NCI-H2227 (cell line): ENCODE measurements around the gene GNAS.
A peak's percentile ranks its signal among the peaks of the same experiment; 100 is the strongest.

ENCODE experiments used
- DNase-seq: peaks from one replicate; lab custom pipeline; 2025; ENCODE audit not compliant: unreplicated experiment; lab: John Stamatoyannopoulos, UW

GNAS gene

DNA sequence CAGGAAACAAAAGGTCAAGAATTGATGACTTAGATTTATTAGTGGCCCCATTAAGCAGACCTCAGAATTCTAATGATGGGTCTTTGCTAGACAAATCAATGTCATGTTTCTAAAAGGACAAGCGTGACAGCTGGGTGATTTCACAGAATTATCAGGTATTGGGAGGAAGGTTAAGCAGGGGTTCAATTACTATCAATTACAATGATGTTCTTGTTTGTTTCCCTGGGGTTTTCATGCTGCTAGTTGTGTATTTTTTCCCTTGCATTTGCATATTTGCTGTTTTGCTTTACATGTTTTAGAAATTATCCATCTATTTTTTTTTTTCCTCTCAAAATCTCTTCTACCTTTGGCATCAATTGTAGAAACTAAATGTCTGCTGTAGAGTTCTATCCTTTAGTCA lies 27.9 kb downstream of the GNAS start:
- DNase-seq = no peak

DNA sequence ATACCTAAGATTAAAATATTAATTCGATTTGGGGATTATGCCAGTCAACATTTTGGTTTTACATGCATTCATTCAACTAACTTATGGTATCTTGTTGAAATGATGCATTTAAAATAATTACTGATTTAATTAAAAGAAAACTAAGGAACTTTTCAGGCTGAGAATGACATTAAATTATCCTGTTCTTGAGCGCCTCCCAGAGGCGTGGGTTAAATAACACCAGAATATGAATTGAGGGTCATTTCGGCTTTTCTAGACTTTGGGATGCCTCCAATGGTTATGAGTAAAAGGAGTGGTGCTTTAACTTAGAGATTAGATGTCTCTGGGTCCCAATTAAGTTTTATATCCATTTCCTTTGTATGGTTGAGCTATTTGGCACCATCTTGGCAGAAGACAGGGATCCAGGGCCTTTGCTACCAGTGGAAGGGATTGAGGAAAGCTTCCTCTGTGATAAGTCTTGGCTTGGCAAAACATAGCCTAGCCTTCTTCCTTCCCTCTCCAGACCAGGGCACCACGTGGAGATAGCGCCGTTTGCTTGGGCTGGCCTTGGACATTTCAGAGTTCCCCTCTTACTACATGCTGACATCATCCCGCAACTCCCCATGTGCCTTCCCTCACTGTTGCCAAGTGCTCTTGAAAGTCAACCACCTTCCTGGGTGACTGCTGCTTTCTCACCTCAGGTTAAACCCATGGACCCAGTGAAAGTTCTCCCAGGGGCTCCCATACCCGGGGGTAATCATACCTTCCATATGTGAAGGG lies 28.7 kb downstream of the GNAS start:
- DNase-seq = no peak

DNA sequence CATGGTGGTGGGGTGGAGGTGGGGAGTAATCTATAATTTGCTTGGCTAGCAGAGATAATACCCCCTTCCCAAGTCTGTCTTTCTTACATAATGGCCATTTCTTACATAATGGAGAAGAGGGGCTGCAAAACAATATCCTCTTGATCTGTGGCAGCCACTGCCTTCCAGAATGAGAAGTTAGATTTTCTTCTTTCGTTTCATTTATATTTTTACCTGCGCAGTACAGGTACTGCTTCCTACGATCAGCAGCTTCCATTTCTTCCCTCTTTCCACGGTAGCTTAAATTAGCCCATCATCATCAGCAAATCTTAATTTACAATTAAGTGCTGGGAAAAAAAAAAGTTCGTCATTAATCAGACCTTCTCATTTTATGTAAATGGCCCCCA lies 30.2 kb downstream of the GNAS start:
- DNase-seq = peak; percentile 47

DNA sequence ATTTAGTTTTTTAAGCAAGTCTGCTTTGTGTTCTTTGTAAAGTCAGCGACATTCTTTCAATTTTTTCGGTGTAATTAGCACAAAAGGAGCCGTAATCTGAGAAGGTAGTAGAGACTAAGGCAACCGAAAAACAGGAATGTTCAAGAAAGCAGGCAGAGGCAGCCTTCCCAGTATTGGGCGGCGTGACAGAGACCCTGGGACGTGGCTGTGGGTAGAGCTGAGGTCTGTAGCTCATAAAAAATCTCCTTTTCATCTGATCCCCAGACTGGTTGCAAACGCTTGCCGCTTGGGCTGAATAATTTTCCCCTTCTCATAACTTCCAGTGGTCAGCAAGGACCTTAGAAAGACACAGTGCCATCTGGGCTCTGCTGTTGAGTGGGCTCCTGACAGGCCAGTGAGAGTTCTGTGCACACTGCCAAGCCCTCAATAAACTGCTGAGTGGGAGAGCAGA lies 30.8 kb downstream of the GNAS start:
- DNase-seq = no peak

DNA sequence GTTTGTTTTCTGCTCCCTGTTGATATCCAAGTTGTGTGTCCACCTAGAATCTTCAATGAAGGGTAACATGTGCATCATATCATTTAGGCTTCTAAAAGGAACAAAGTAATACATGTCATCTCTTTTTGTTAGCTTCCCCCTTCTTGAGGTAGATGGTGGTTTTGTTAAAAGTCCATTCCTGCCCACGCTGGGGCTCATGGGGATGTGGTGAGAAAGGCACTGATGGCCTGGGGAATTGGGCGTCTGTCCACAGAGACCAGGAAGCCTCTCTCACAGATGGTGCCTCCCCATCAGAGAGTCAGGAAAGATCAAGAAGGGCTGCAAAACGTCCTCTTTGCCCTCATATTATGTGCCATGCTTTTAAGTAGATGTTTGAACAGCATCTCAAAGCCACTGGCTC lies 32.5 kb downstream of the GNAS start:
- no peak for DNase-seq

DNA sequence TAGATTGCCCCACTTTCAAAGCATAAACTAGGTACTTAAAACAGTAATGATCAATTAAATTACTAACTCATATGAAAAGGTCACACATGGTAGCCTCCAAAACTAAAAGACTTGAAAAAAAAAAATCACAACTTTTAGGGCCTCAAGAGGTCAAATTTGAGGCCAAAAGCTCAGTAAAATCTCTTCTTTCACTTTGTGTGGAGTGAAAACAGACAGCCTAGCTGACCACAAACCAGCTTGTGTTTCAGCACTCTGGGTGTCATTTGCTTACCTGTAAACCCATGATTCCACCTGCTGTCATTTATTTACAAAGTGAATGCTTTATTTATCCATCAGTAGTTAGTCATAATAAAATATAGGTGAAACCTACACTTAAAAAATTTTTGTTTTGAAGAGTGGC lies 34.0 kb downstream of the GNAS start:
- DNase-seq = no peak

DNA sequence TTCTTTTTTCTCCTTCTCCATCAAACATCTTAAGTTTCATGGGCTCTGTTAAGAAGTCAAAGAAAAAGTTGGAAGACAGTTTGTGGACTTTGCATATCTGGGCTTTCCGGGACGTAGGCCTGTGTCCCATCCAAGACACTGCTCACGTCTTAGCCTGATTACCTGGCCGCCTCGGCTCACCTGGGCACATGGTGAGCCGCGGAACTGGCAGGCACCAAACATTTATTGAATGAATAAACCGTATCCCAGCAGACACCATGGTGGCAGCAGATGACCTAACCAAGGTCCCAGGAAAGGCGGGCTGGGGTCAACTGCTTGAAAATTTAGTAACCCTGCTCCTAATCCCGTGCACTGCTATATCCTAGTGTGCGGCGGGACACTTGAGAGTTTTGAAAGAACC lies 35.6 kb downstream of the GNAS start:
- no peak for DNase-seq

DNA sequence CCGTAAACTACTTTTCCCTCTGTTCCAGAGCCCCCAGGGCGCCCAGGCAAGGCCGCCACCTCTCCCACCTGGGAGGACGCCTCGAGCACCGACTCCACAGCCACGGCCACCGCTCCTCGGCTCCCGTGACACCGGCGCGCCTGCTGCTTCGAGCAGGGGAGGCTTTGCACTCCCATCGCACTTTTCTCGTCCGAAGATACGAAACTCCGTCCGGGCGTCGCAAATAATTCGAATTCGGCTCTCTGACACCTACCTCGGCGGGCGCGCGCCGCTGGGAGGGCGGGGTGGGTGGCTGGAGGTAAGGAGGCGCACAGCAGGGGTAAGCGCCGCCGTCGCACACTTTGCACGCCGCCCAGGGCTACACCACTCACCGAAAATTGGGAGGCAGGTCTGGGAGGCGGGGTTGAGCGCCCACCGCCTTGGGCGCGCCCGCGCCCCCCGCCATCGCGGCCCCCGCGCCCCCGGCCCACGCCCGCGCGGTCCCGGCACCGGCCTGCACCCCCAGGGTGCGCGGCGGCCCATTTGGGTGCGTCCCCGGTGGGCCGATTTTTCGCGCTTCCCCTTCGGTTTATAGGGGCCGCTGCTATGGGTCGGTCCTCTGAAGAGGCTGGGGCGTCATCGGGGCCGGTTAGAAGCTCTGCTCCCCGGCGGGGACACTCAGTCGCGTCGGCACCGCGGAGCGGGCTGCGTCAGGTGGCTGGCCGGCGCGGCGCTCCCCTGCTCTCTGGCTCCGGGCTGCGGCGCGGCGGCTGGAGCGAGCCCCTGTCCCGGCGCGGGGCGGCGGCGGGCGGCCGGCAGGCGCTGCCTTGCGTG lies 36.2 kb downstream of the GNAS start:
- DNase-seq = peak; percentile 88

DNA sequence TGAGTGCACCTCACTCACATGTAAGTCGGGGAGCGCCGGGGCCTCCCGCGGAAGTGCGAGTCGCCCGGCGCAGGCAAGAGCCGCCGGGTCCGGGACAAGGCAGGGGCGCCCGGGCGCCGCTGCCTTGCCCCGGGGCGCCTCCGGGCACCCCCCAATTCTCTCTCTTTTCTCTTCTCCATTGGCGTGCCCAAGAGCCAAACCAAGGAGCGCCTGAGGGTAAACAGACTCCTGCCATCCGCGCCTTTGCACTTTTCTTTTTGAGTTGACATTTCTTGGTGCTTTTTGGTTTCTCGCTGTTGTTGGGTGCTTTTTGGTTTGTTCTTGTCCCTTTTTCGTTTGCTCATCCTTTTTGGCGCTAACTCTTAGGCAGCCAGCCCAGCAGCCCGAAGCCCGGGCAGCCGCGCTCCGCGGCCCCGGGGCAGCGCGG lies 36.8 kb downstream of the GNAS start:
- DNase-seq = no peak

DNA sequence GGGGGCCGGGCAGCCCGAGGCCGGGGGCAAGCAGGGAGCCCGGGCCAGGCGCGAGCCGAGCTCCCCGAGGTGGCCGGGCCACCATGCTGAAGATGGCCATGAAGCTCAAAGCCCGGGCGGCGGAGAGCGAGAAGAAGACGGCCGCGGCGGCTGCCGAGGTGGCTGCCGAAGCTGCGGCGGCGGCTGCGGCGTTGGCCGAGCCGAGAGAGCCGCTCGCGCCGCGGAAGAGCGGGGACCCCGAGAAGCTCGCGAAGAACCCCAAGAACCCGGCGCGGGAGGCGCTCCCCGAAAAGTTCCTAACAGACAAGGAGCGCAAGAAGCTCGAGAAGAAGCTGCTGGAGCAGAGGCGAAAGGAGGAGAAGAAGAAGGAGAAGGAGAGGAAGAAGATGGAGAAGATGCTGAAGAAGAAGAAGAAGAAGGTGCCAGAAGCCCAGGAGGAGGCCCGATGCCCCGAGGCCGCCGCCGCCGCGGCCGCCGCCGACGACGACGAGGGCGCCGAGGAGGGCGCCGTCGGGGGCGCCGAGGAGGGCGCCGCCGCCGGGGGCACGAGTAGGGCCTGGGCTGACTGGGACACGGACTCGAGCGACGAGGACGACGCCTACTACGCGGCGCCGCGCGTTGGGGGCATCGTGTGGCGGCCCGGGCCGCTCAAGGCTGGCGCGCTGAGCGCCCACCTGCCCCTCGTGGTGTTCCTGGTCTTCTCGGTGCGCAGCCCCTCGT lies 37.4 kb downstream of the GNAS start:
- DNase-seq = no peak

DNA sequence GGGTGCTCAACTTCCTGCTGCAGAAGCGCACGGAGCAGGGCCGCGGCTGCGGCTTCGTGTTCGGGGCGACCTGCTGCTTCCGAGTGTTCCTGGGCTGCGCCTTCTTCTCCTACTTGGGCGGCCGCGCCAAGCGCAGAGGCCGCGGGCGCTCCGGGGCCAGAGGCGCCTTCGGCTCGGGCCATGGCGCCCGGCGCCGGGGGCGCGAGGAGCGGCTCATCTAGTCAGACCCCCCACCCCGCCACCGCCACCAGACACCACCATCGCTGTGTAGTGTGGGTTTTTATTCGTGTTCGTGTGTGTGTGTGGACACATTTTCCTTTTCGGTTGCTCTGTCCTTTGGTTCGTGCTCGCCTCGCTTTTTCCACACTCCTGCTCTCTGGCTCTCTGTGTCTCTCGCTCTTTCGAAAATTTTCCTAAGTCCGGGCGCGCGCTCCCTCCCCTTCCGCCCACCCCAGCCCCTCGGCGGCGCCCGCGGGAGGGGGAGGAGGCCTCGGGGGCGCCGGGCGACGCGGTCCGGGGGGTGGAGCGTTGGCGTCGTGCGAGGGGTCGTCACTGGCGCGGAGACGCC lies 38.1 kb downstream of the GNAS start:
- peak; percentile 93 for DNase-seq

DNA sequence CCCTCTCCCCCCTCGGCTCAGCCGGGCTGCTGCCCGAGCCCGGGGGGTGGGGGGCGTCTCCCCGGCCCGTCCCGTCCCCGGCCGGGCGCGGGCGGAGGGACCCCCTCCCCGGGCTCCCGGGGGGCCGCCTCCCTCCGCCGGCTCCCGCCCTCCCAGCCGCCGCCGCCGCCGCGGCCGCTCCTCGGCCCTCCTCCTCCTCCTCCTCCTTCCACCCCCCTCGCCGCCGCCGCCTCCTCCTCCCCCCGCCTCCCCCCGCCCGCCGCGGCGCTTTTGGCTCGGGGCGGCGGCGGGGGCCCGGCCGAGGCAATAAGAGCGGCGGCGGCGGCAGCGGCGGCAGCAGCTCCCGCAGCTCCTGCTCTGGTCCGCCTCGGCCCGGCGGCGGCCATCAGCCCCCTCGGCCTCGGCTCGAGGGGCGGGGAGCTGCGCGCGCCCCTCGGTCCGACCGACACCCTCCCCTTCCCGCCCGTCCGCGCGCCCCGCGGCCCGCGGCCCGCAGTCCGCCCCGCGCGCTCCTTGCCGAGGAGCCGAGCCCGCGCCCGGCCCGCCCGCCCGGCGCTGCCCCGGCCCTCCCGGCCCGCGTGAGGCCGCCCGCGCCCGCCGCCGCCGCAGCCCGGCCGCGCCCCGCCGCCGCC lies 38.7 kb downstream of the GNAS start:
- peak; percentile 93 for DNase-seq

DNA sequence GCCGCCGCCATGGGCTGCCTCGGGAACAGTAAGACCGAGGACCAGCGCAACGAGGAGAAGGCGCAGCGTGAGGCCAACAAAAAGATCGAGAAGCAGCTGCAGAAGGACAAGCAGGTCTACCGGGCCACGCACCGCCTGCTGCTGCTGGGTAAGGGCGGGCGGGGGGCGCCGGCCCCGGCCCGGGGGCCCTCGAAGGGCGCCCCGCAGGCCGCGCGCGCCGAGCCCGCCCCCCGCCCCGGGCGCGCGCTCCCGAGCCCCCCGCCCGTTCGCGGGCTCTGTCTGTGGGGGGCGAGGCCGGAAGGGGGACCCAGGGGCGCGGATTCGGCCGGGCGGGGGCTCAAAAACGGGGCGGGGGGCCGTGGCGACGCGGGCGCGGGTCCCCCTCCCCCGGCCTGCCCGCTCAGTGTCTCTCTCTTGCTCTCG lies 39.2 kb downstream of the GNAS start:
- DNase-seq = peak; percentile 78

DNA sequence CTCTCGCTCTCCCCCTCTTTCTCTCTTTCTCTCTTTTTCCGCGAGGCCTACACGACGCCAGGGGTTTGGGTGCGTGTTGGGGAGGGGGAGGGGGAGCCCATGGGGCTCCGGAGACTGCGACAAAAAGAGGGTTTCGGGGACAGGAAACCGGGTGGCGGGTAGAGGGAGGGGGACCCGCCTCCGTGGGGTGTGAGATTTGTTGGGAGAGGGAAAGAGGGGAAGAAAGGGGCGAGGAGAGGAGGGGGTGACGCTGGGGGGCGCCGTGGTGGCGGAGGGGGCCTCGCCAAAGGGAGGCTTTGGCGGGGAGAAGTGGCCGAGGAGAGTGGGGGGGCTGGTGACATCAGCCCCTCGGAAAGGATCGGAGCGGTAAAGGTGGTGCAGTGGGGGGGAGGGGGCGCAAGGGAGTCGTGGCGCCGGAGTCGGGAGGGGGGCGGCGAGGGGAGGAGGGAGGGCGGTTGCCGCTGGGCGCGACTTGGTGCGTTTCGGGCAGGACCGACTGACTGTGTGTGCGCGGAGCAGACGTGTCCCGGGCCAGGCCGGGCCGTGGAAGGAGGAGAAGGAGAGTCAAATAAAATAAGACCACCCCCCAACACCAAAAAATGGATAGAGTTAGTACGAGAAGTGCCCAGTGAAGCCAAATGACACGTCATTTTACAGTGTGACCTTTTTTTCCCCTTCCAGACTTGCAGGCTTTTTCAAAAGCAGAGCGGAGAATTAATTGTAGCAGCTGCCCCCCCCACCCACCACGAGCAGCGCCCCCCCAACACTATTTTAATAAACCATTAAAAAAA lies 39.8 kb downstream of the GNAS start:
- peak; percentile 78 for DNase-seq

DNA sequence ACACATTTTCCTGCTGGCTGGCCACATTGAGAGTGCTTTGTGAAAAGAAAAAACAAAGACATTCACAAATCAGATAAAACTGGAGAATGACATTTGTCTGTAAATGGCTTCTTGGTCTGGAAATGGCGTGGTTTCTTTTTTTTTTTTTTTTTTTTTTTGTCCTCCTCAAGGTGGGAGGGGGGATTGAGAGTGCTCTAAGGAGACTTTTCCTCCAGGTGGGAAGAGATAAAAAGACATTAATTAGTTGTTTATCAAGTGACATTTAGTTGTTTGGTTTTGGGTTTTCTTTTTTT lies 40.4 kb downstream of the GNAS start:
- peak; percentile 57 for DNase-seq

DNA sequence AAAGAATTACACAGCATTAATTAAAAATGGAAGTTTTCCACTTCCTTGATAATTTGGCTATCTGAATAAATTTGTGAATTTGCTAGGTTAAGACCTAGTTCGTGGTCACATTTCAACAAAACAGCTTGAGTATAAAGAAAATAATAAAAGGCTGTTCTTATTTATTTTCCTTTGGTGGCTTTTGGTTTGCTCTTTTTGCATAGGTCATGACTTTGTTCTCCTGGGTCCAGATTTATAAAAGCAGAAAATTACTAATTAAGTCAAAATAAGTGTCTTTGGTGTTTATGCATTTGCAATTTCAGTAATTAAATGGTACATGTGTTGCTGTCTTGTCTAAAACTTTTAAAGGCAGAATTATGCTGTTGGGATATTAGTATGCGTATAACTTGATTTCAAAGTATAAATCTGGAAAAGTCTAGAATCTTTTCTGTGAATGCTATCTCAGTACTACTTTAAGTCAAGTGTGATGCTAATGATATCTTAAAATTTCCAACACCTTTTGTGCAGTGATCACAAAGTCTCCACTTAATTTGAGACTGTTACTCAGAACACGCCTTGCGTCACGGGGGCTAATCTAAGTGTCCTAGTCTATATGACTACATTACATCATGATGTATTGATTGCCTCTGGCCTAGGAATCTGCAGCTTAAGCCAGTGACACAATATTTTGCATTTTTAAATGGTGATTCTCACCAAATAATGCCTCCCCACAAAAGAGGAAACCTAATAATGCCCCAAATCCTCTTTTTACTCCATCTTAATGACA lies 41.0 kb downstream of the GNAS start:
- peak; percentile 25 for DNase-seq

DNA sequence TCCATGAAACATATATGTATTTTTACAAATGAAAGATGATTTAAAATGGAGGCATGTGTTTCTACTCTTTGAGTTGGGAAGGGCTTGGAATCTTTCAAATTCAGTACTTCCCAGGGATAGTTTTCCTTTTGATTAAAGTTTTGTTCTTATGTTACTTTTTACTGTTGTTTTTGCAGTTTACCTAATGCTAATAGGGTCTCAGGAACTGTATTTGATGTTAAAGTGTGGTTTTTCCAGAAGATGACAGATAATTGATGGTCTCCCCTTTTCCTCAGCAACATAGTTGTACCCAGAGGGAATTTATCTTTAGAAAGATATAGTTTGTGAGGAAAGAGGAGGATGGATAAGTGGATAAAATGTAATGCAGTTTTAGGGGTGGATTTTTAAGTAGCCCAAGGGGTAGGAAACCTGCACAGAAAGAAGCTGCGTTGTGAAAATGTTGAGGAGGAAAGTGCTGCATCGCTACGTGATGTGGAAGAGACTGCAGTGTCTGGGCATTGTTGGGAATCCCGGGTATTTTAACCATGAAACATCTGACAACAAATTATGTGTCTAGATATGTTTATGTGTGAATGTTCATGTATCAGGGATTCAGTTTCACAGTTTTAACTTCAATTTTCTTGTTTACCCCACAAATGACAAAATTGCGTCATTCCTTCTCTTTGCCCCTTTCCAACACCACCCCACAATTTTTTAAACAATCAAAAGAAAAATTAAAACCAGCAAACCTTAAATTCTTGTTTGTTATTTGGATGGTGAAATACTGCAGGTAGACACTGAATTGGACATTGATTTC lies 42.3 kb downstream of the GNAS start:
- DNase-seq = no peak

DNA sequence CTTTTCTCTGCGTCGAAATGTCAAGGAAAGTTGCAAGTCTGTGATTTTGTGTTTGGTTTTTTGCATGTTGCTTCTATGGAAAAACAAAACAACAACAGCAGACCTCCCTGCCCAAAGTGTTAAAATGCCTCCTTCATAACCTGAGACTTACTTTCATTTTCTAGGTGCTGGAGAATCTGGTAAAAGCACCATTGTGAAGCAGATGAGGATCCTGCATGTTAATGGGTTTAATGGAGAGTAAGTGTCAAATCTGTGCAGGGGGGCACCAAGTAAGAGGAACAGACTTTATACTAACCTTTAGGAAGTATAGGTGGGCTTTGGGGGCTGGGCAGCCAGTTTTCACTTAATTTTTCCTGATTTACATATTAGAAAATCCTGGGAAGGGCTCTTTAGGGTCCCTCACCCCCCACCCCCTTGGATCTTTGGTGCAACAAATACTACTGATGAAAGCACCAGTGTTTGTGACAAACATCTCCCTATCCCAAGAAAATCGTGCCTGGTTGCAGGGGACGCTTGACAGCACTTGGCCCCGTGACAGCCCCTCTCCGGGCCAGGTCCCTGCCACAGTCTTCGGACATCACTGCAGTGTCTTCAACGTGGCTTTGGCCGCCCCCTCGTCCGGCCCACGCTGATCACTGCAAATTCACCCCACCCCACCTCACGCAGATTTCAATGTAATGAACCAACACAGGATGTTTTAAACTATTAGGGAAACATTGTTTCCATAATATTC lies 43.1 kb downstream of the GNAS start:
- no peak for DNase-seq
